HepG2 (cell line): ENCODE results near the gene A2ML1. TPM values are rescaled to one million over a fixed set of nuclear protein-coding genes. Genes with fewer than 3 reads are reported as not detected.
A peak's percentile ranks its signal among the peaks of the same experiment; 100 is the strongest.

Experiments
- ATAC-seq: fragments of 200-7000 bp; cut with Tn5 transposase; 3 replicates; pipeline ENCODE4 v1.9.1; 2020; ENCODE audit warnings: mild to moderate bottlenecking, moderate library complexity
- BruUV-seq: library from RNA; stranded (reverse); fragments of 400-500 nt; replicated peaks from 2 replicates; lab custom pipeline; 2021; lab: Mats Ljungman, UMichigan
- CTCF ChIA-PET: fragments of 300-600 bp; formaldehyde crosslinking; extraction: SDS; loops from one replicate; lab custom pipeline; 2021; ENCODE audit warnings: low total read pairs, inconsistent platforms, low intra/inter-chr PET ratio; lab: Yijun Ruan, JAX
- POLR2A ChIA-PET: fragments of 350-600 bp; sonication (Branson Sonifier 250); formaldehyde crosslinking; loops from one replicate; lab custom pipeline; 2020; ENCODE audit warnings: antibody characterized with exemption, inconsistent platforms; lab: Yijun Ruan, JAX
- DNase-seq: peaks from one replicate; pipeline ENCODE4 v3.0.0-alpha.2; 2015; ENCODE audit warnings: low spot score
- FAIRE-seq: peaks from 3 replicates; lab custom pipeline; 2011; peaks lifted over from hg19 to GRCh38; lab: Jason Lieb, UNC
- H2AFZ ChIP-seq: one replicate; pipeline ENCODE4 v1.6.1; 2011; ENCODE audit warnings: low read length, inconsistent platforms
- H3K27ac ChIP-seq: fragments of 300-600 bp; 3 replicates; pipeline ENCODE4 v1.8.0; 2011; ENCODE audit warnings: mixed run types, mild to moderate bottlenecking, mixed read lengths, low read length, inconsistent platforms; ENCODE audit not compliant: insufficient read depth; ENCODE audit errors: extremely low read length
- H3K27me3 ChIP-seq, 2 experiments: fragments of 200-600 bp in 1 of 2; 2 replicates in 1 of 2; 3 replicates in 1 of 2; pipeline versions ENCODE4 v1.6.0 to v1.8.0; 2011; ENCODE audit warnings: low read length in 2 of 2, mild to moderate bottlenecking in 2 of 2, moderate library complexity in 2 of 2, inconsistent platforms in 1 of 2; ENCODE audit not compliant: insufficient read depth in 2 of 2, control insufficient read depth in 1 of 2
- H3K36me3 ChIP-seq, 2 experiments: fragments of 200-600 bp in 1 of 2; replicated peaks in 1 of 2; 2 replicates in 1 of 2; 3 replicates in 1 of 2; pipeline versions ENCODE4 v1.5.1 to v1.8.0; 2011; ENCODE audit warnings: low read length in 2 of 2, inconsistent platforms in 1 of 2; ENCODE audit not compliant: insufficient read depth in 2 of 2, control insufficient read depth in 1 of 2
- H3K4me1 ChIP-seq: 2 replicates; pipeline ENCODE4 v1.5.1; 2012; ENCODE audit warnings: low read length, inconsistent platforms; ENCODE audit not compliant: insufficient read depth
- H3K4me2 ChIP-seq: 2 replicates; pipeline ENCODE4 v1.6.0; 2011; ENCODE audit warnings: low read depth, low read length, inconsistent platforms
- H3K4me3 ChIP-seq, 3 experiments: fragments of 200-600 bp in 1 of 3; sonication (generic), shearing (Covaris generic) in 1 of 3; replicated peaks in 1 of 3; 2 replicates each; pipeline ENCODE4 v1.5.1; 2011 to 2016; ENCODE audit warnings: low read length in 3 of 3, inconsistent platforms in 2 of 3, low read depth in 2 of 3, mild to moderate bottlenecking in 2 of 3, control low read depth in 1 of 3, mixed read lengths in 1 of 3; ENCODE audit not compliant: insufficient read depth in 1 of 3
- H3K79me2 ChIP-seq: one replicate; pipeline ENCODE4 v1.6.1; 2011; ENCODE audit warnings: low read length, inconsistent platforms; ENCODE audit not compliant: insufficient read depth
- H3K9ac ChIP-seq: 2 replicates; pipeline ENCODE4 v1.6.0; 2011; ENCODE audit warnings: mild to moderate bottlenecking, low read depth, low read length, inconsistent platforms; ENCODE audit not compliant: insufficient read depth
- H3K9me3 ChIP-seq: 2 replicates; pipeline ENCODE4 v1.5.1; 2012; ENCODE audit warnings: mild to moderate bottlenecking, low read length
- H4K20me1 ChIP-seq: 2 replicates; pipeline ENCODE4 v1.6.0; 2011; ENCODE audit warnings: inconsistent platforms, mild to moderate bottlenecking, low read length, moderate library complexity; ENCODE audit not compliant: insufficient read depth
- ASH2L ChIP-seq: fragments of 300-600, 200-600 bp; sonication (generic); IDR thresholded peaks from 2 replicates; pipeline ENCODE4 v1.7.0; 2017; ENCODE audit warnings: low read depth, mild to moderate bottlenecking, moderate library complexity, mixed read lengths, low read length; ENCODE audit not compliant: insufficient read length
- ATM ChIP-seq: fragments of 450-650 bp; IDR thresholded peaks from 2 replicates; pipeline ENCODE4 v1.7.1; 2017; ENCODE audit warnings: mild to moderate bottlenecking, borderline replicate concordance
- CEBPB ChIP-seq: IDR thresholded peaks from 2 replicates; pipeline ENCODE4 v1.6.1; 2011; ENCODE audit warnings: low read depth, low read length, improper control_type of control experiment, borderline replicate concordance
- KDM5A ChIP-seq: fragments of 200-600 bp; sonication (generic); IDR thresholded peaks from 2 replicates; pipeline ENCODE4 v1.7.0; 2018; ENCODE audit warnings: antibody characterized with exemption, mild to moderate bottlenecking, low read length, borderline replicate concordance
- KLF9 ChIP-seq: IDR thresholded peaks from 2 replicates; pipeline ENCODE4 v1.6.1; 2016; ENCODE audit warnings: low read depth
- MIXL1 ChIP-seq: IDR thresholded peaks from 2 replicates; pipeline ENCODE4 v1.6.1; 2016
- MTF2 ChIP-seq: sonication (generic); formaldehyde crosslinking; IDR thresholded peaks from 2 replicates; pipeline ENCODE4 v1.5.0; 2020; ENCODE audit warnings: missing genetic modification reagents, borderline replicate concordance
- MYNN ChIP-seq: sonication (generic); formaldehyde crosslinking; IDR thresholded peaks from 2 replicates; pipeline ENCODE4 v1.4.0; 2020; ENCODE audit warnings: mild to moderate bottlenecking, low read depth, missing genetic modification reagents
- POGZ ChIP-seq: sonication (generic); formaldehyde crosslinking; IDR thresholded peaks from 2 replicates; pipeline ENCODE4 v1.4.0; 2020; ENCODE audit warnings: mild to moderate bottlenecking, missing genetic modification reagents
- SKIL ChIP-seq: sonication (generic); formaldehyde crosslinking; IDR thresholded peaks from 2 replicates; pipeline ENCODE4 v1.8.0; 2022; ENCODE audit warnings: missing genetic modification reagents, mild to moderate bottlenecking, moderate library complexity, borderline replicate concordance
- SRF ChIP-seq: IDR thresholded peaks from 2 replicates; pipeline ENCODE4 v1.6.1; 2011; ENCODE audit warnings: mild to moderate bottlenecking, low read depth, low read length, moderate library complexity
- TBL1XR1 ChIP-seq: fragments of 150-350 bp; IDR thresholded peaks from 2 replicates; pipeline ENCODE4 v1.6.1; 2014; ENCODE audit warnings: borderline replicate concordance, low read length; ENCODE audit not compliant: partially characterized antibody
- ZBTB21 ChIP-seq: sonication (generic); formaldehyde crosslinking; IDR thresholded peaks from 2 replicates; pipeline ENCODE4 v1.4.0; 2020; ENCODE audit warnings: missing genetic modification reagents
- ZNF740 ChIP-seq: sonication (generic); formaldehyde crosslinking; IDR thresholded peaks from 2 replicates; pipeline ENCODE4 v1.4.0; 2020; ENCODE audit warnings: missing genetic modification reagents
- WGBS: methylation state at CpG from one replicate; pipeline ENCODE4 v1.1.6; 2017; ENCODE audit warnings: low lambda C conversion rate; 5-methylcytosine and 5-hydroxymethylcytosine counted together
- in situ Hi-C: cut with HindIII; loops from 2 replicates; pipeline ENCODE4 v1.10.0; 2017; ENCODE audit warnings: low pct_unique_long_range_greater_than_20kb; ENCODE audit not compliant: extremely low pct_ligation_motif_present
- intact Hi-C: fragments of 100-400 bp; cut with micrococcal nuclease; formaldehyde crosslinking; loops from one replicate; pipeline ENCODE4 v1.10.0; 2022; ENCODE audit not compliant: unreplicated experiment
- polyA plus RNA-seq, 8 experiments: library from polyadenylated mRNA; depleted of rRNA in 3 of 8; stranded (reverse) in 7 of 8; unstranded in 1 of 8; fragments of >200 nt; fragmentation: Illumina TruSeq in 4 of 8; extraction: Trizol in 4 of 8; gene quantifications; 2 replicates each; pipeline versions ENCODE4 v1.2.1 to v1.2.3, GENCODE V29; 2011 to 2016; ENCODE audit warnings: low read depth in 4 of 8, missing spikeins in 1 of 8, mixed read lengths in 1 of 8; ENCODE audit not compliant: insufficient read depth in 1 of 8
- total RNA-seq, 5 experiments: library from RNA; depleted of rRNA; stranded (reverse); fragments of >200 nt; fragmentation: Illumina TruSeq; extraction: Trizol; gene quantifications; 2 replicates each; pipeline ENCODE4 v1.2.3, GENCODE V29; 2016; ENCODE audit warnings: low read depth in 1 of 5
- TF ChIP-seq, protein P1 (sequence below): sonication (generic); formaldehyde crosslinking; IDR thresholded peaks from 2 replicates; pipeline ENCODE4 v1.4.0; 2020; ENCODE audit warnings: mild to moderate bottlenecking, low read depth, missing genetic modification reagents
- TF ChIP-seq, protein P2 (sequence below): IDR thresholded peaks from 2 replicates; pipeline ENCODE4 v1.6.1; 2012; ENCODE audit warnings: inconsistent platforms

A2ML1 gene
- total and polyA plus RNA-seq, 2 of the 13 experiments (the other 11 are each of a cell fraction or from before 2014, with no cell fraction given) = not detected

DNA sequence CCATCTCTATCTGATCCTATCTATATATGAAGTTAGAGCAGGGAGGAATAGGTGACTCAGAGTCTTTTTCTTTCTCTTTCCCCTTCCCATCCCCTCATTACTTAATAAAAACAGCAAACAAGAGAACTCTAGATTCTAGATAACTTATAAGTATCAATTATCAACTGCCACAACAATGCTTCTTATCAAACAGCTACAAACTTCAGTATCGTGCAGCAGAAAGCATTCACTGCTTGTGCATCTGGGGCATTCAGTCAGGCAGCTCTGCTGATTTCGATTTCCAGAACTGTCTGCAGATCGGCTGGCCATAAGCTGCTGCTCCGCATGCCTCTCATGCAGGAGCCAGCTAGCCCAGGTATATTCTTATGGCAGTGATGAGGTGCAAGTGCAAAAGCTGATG lies 19.4 kb downstream of the A2ML1 start:
- FAIRE-seq (no peak), DNase-seq (no peak), ATAC-seq (no peak)
- Histone ChIP-seq H3K27ac (no peak overlapping the region), H2AFZ (no peak overlapping the region), H3K4me2 (no peak overlapping the region), H3K4me1 (peaks cover 9% of the 10 kb centered on the region), H3K36me3 (no peaks in the 10 kb centered on the region), H3K27me3 (peaks cover 0 to 10% of the 10 kb centered on the region in 2 experiments; a peak in 2 of 5 replicates), H3K9ac (no peak overlapping the region), H3K4me3 (no peak overlapping the region), H4K20me1 (no peaks in the 10 kb centered on the region), H3K79me2 (no peaks in the 10 kb centered on the region), H3K9me3 (no peaks in the 10 kb centered on the region)
- in situ Hi-C loops = no loop called here
- CTCF ChIA-PET = no interaction called here
- WGBS = 28% methylated on average over 4 of the region's 4 CpGs
- intact Hi-C loops = no loop called here
- POLR2A ChIA-PET = no interaction called here
- BruUV-seq = no TSS peak
- TF ChIP-seq ATM = no peak
- TF ChIP-seq, protein P1, sequence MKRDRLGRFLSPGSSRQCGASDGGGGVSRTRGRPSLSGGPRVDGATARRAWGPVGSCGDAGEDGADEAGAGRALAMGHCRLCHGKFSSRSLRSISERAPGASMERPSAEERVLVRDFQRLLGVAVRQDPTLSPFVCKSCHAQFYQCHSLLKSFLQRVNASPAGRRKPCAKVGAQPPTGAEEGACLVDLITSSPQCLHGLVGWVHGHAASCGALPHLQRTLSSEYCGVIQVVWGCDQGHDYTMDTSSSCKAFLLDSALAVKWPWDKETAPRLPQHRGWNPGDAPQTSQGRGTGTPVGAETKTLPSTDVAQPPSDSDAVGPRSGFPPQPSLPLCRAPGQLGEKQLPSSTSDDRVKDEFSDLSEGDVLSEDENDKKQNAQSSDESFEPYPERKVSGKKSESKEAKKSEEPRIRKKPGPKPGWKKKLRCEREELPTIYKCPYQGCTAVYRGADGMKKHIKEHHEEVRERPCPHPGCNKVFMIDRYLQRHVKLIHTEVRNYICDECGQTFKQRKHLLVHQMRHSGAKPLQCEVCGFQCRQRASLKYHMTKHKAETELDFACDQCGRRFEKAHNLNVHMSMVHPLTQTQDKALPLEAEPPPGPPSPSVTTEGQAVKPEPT = no peak
- TF ChIP-seq ZBTB21 = no peak
- TF ChIP-seq KDM5A = no peak
- TF ChIP-seq SRF = no peak
- TF ChIP-seq ASH2L = no peak

- no peaks in the 10 kb centered on the region for H3K79me2 ChIP-seq
- no peak overlapping the region for H2AFZ ChIP-seq
- POLR2A ChIA-PET = no interaction called here
- no peak overlapping the region for H3K4me2 ChIP-seq
- no peak overlapping the region for H3K9ac ChIP-seq
- ATAC-seq = peak; percentile 65; the same call in 2 of the 3 replicates
- in situ Hi-C loops = no loop called here
- no TSS peak for BruUV-seq
- H3K36me3 ChIP-seq = no peaks in the 10 kb centered on the region
- no peaks in the 10 kb centered on the region for H4K20me1 ChIP-seq
- intact Hi-C loops = no loop called here
- no peak overlapping the region for H3K27ac ChIP-seq
- CTCF ChIA-PET = no interaction called here
- no peak for FAIRE-seq
- H3K27me3 ChIP-seq = peaks cover 0 to 5% of the 10 kb centered on the region in 2 experiments; a peak in 1 of 5 replicates
- H3K4me3 ChIP-seq = no peak overlapping the region
- H3K4me1 ChIP-seq = peaks cover 9% of the 10 kb centered on the region
- peak; percentile 10 for DNase-seq
- no peaks in the 10 kb centered on the region for H3K9me3 ChIP-seq
- 2% methylated on average over 11 of the region's 11 CpGs for WGBS
- TF ChIP-seq MIXL1 (CRISPR knock-in tag) (no peak), TBL1XR1 (no peak), ZNF740 (CRISPR knock-in tag) (no peak), KLF9 (CRISPR knock-in tag) (no peak), CEBPB (no peak), MYNN (CRISPR knock-in tag) (no peak), POGZ (CRISPR knock-in tag) (no peak), MTF2 (no peak), SKIL (CRISPR knock-in tag) (no peak)
- TF ChIP-seq, protein P2, sequence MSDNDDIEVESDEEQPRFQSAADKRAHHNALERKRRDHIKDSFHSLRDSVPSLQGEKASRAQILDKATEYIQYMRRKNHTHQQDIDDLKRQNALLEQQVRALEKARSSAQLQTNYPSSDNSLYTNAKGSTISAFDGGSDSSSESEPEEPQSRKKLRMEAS = peak; percentile 48; the same call in 1 of the 2 replicates
Observed at GRCh38 chr12:8844665-8845064, 22.2 kb downstream of the A2ML1 start.
